ENCODE results near the gene GSTT2B. TPM values are rescaled to one million over a fixed set of nuclear protein-coding genes. Genes with fewer than 3 reads are reported as not detected.

GSTT2B gene
- total and polyA plus RNA-seq, 2 of the 8 experiments (the other 6 are each of a cell fraction or from before 2014, with no cell fraction given), result 6.3 to 13.3 TPM

GRCh38 chr22:24006914-24007214, 45.9 kb upstream of the GSTT2B start:
- H3K79me1 ChIP-seq (ENCODE audit: low read depth, low read length), result no peaks in the 10 kb centered on the region
- H3K14ac ChIP-seq (ENCODE audit: insufficient read length), result no peak overlapping the region
- H4K8ac ChIP-seq (ENCODE audit: extremely low read depth, insufficient read depth, low read length), result no peak overlapping the region
- H3K23me2 ChIP-seq (ENCODE audit: low read depth, low read length), result peaks cover 6% of the 10 kb centered on the region; the same call in 1 of the 2 replicates
- DNase-seq (ENCODE audit: low read depth in 1 of 2, low spot score in 2 of 2), result no peak
- H2BK15ac ChIP-seq (ENCODE audit: low read length), result peak overlapping the region; percentile 76; the same call in 1 of the 2 replicates
- no peaks in the 10 kb centered on the region; a peak in 2 of 7 replicates for H3K4me1 ChIP-seq (replicated peaks in 1 of 4; ENCODE audit: control insufficient read depth in 3 of 4, insufficient read depth in 4 of 4, low read length in 3 of 4)
- peaks cover 0 to 4% of the 10 kb centered on the region in 2 experiments; a peak in 2 of 4 replicates for H3K79me2 ChIP-seq (ENCODE audit: control insufficient read depth in 1 of 2, insufficient read depth in 2 of 2, low read length in 2 of 2)
- 87% methylated on average over 6 of the region's 6 CpGs; no CpG with 5 or more reads in 1 of the 2 experiments for WGBS, 2 experiments (ENCODE audit: extremely low coverage in 1 of 2, insufficient coverage in 1 of 2, insufficient read length in 1 of 2, insufficient replicate concordance in 2 of 2, low coverage in 1 of 2, low lambda C conversion rate in 2 of 2, missing lambda C conversion rate in 1 of 2)
- no peak overlapping the region for H3K9ac ChIP-seq (replicated peaks in 1 of 4; ENCODE audit: extremely low read depth in 1 of 4, low read depth in 3 of 4, low read length in 3 of 4)
- H3K9me3 ChIP-seq (ENCODE audit: insufficient read depth in 2 of 2, low read depth in 1 of 2, low read length in 1 of 2), result no peaks in the 10 kb centered on the region
- ChIA-PET CTCF (ENCODE audit: partially characterized antibody) (interaction anchor here (1.2 kb wide), 1 partner anchor 19 kb away, joined by 3 read pairs; no protein-coding TSS in a partner anchor), POLR2A (ENCODE audit: partially characterized antibody) (no interaction called here)
- H3K36me3 ChIP-seq (ENCODE audit: control insufficient read depth in 2 of 4, insufficient read depth in 4 of 4, low read length in 3 of 4), result no peaks in the 10 kb centered on the region
- no peak overlapping the region for H3K4ac ChIP-seq (replicated peaks; ENCODE audit: insufficient read length, low read depth, low read length)
- H4K20me1 ChIP-seq (replicated peaks in 1 of 2; ENCODE audit: control insufficient read depth in 1 of 2, insufficient read depth in 2 of 2, low read length in 2 of 2), result no peaks in the 10 kb centered on the region
- H3K4me3 ChIP-seq (ENCODE audit: extremely low read depth in 1 of 4, insufficient read depth in 2 of 4, low read depth in 3 of 4, low read length in 4 of 4), result no peak overlapping the region
- H2BK20ac ChIP-seq (ENCODE audit: low read length), result no peak overlapping the region
- H4K5ac ChIP-seq (ENCODE audit: insufficient read length, low read depth, low read length), result no peak overlapping the region
- peak overlapping the region; percentile 1; the same call in 1 of the 2 replicates for H2BK12ac ChIP-seq (ENCODE audit: low read depth, low read length)
- no peak overlapping the region for H3K23ac ChIP-seq (ENCODE audit: insufficient read length)
- no peak overlapping the region for H2AFZ ChIP-seq (ENCODE audit: low read length)
- 0 out of 2 replicates have a peak overlapping the region, but pooled peaks have one; percentile 1 for H2AK5ac ChIP-seq (ENCODE audit: low read depth, low read length)
- H2BK120ac ChIP-seq (replicated peaks; ENCODE audit: low read depth, low read length), result no peak overlapping the region
- H3K27me3 ChIP-seq (replicated peaks in 1 of 4; ENCODE audit: control insufficient read depth in 3 of 4, extremely low read depth in 1 of 4, insufficient read depth in 3 of 4, low read length in 3 of 4), result peaks cover 0 to 3% (median 0%) of the 10 kb centered on the region in 4 experiments; a peak in 3 of 7 replicates
- H2BK5ac ChIP-seq (ENCODE audit: low read depth, low read length), result no peak overlapping the region
- no peak overlapping the region for H4K91ac ChIP-seq (replicated peaks; ENCODE audit: insufficient read length, low read length)
- no peak overlapping the region for H3K4me2 ChIP-seq (ENCODE audit: insufficient read depth in 1 of 2, low read depth in 2 of 2, low read length in 2 of 2)
- H3K18ac ChIP-seq (ENCODE audit: extremely low read depth, low read length), result no peak overlapping the region
- no peak overlapping the region for H3K56ac ChIP-seq (replicated peaks; ENCODE audit: insufficient read length, low read depth, low read length)
- H3K27ac ChIP-seq (ENCODE audit: low read depth, low read length), result no peak overlapping the region
- no peak for FAIRE-seq
- TF ChIP-seq ATF2 (IDR thresholded peaks at IDR 0.05; ENCODE audit: low read length), result no peak
- no peak for TF ChIP-seq CBX8 (IDR thresholded peaks at IDR 0.05; ENCODE audit: borderline replicate concordance, low read depth, low read length)
- no peak for TF ChIP-seq SP2 (IDR thresholded peaks at IDR 0.05; ENCODE audit: low read length)
- no peak for TF ChIP-seq CTBP2 (IDR thresholded peaks at IDR 0.05; ENCODE audit: borderline replicate concordance, insufficient read depth, insufficient read length, low read length)
- TF ChIP-seq CTCF (IDR thresholded peaks at IDR 0.05; ENCODE audit: control extremely low read depth in 1 of 3, insufficient read depth in 1 of 3, low read depth in 1 of 3, low read length in 3 of 3), result no peak
- no peak for TF ChIP-seq SIN3A (conservative IDR thresholded peaks at IDR 0.05 in 1 of 2, IDR thresholded peaks at IDR 0.05 in 1 of 2; ENCODE audit: low read depth in 1 of 2, low read length in 2 of 2)
- TF ChIP-seq RFX5 (IDR thresholded peaks at IDR 0.05; ENCODE audit: borderline replicate concordance, low read depth, low read length), result no peak
- no peak for TF ChIP-seq GTF2F1 (IDR thresholded peaks at IDR 0.05; ENCODE audit: borderline replicate concordance, low read depth, low read length)
- no peak for TF ChIP-seq PHF8 (conservative IDR thresholded peaks at IDR 0.05; ENCODE audit: low read depth, low read length)
